ENCODE results near the gene SPON1.
"Not testable (repeated sequence)": the region's sequence is repeated elsewhere in the genome, so short reads cannot be mapped to it uniquely, and the experiment has no call there.

Gene SPON1

DNA sequence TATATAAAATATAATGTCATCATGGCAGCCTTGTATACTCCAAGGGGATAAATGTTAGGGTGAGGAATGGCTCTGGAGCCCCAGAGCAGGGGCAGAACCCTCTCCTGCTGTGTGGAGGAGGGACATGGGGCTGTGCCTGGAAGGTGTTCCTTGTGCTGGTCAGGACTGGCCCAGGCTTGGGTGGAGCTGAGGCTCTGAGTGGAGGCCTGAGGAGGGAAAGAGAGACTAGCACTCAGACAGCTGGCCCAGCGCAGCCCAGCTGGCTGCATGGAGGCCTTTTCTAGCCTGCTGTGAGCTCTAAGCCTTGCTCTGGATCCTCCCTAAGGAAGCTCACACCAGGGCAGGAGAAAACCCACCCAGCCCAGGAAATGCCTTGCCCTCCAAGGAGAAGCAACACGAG, 282.9 kb downstream of the SPON1 start:
- H3K4me1 Mint-ChIP-seq (ENCODE audit: low read depth), result peaks cover 16% of the 10 kb centered on the region
- no peak for DNase-seq (ENCODE audit: low spot score)
- no peak overlapping the region for H3K4me3 Mint-ChIP-seq
- H3K27ac Mint-ChIP-seq, result no peak overlapping the region
- no peaks in the 10 kb centered on the region for H3K9me3 Mint-ChIP-seq
- H3K36me3 Mint-ChIP-seq (ENCODE audit: low read depth), result no peaks in the 10 kb centered on the region
- peaks cover 26% of the 10 kb centered on the region for H3K27me3 Mint-ChIP-seq (ENCODE audit: low read depth)

DNA sequence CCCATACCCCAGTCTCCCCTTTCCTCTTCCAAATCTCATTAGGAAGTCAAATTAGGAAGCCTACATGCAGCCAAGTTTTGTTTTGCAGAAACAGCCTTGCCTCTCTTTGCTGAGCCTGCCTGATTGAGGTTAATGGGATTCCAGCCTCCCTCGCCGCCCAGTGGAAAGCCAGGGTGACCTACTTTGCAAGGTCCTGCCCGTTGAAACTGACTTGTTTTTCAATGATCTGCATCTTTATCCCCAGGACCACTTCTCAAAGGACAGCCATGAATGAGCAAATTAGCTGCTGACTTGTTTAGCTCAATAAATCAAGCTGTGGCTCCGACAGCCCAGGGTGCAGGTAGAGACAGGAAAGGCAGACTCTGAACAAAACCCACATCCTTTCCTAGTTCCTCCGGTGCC, 286.1 kb downstream of the SPON1 start:
- no peaks in the 10 kb centered on the region for H3K36me3 Mint-ChIP-seq (ENCODE audit: low read depth)

DNA sequence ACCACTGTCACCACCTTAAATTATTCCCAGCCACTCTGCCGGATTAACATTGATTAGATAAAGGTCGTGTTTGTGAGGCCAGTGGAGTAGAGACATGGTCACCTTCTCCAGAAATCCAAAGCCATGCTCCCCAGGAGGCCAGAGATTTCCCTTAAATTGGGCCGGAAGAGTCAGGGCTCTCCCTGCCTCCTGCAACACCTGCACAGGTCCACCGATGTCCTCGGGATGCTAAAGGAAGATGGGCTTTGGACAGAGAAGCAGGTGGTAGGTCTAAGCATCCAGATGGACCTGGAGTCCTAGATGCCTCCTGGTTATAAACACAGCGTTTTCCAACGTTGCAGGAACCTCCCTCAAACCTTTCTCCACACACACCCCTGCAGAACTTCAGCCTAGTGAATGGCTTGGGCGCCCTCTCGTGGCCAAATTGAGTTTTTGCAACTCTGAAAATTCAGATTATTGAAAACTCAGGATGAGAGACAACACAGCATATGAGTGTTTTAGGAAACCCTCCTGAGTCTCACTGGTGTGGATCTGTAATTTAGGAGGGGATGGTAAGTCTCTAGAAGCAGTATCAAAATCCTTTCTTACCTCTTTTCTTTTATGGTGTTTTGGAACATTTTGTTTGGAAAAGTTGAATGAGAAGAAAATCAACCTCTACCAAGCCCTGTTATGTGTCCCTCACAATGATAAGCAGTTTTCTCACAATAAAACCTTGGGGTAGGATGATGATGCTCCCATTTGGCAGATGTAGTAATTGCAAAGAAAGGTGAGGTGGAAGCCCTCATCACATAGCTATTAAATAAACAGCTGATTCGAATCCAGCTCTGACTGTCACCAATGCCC, 286.8 kb downstream of the SPON1 start:
- peaks cover 31% of the 10 kb centered on the region for H3K27me3 Mint-ChIP-seq (ENCODE audit: low read depth)
- peaks cover 16% of the 10 kb centered on the region for H3K4me1 Mint-ChIP-seq (ENCODE audit: low read depth)
- no peaks in the 10 kb centered on the region for H3K36me3 Mint-ChIP-seq (ENCODE audit: low read depth)
- no peaks in the 10 kb centered on the region for H3K9me3 Mint-ChIP-seq
- peak overlapping the region; percentile 39 for H3K4me3 Mint-ChIP-seq
- peak; percentile 48 for DNase-seq (ENCODE audit: low spot score)
- no peak overlapping the region for H3K27ac Mint-ChIP-seq

More for the DNA sequence above, 286.1 kb downstream of the SPON1 start:
- H3K9me3 Mint-ChIP-seq, result no peaks in the 10 kb centered on the region
- peak overlapping the region; percentile 39 for H3K4me3 Mint-ChIP-seq
- DNase-seq (ENCODE audit: low spot score), result no peak
- peaks cover 33% of the 10 kb centered on the region for H3K27me3 Mint-ChIP-seq (ENCODE audit: low read depth)
- peaks cover 16% of the 10 kb centered on the region for H3K4me1 Mint-ChIP-seq (ENCODE audit: low read depth)
- no peak overlapping the region for H3K27ac Mint-ChIP-seq

- Mint-ChIP-seq H3K4me3 (no peak overlapping the region), H3K9me3 (no peaks in the 10 kb centered on the region), H3K4me1 (ENCODE audit: low read depth) (peaks cover 16% of the 10 kb centered on the region), H3K27me3 (ENCODE audit: low read depth) (peaks cover 23% of the 10 kb centered on the region), H3K36me3 (ENCODE audit: low read depth) (no peaks in the 10 kb centered on the region), H3K27ac (no peak overlapping the region)
- no peak for DNase-seq (ENCODE audit: low spot score)
Measured at GRCh38 chr11:14251754-14252153, 289.2 kb downstream of the SPON1 start.

- Mint-ChIP-seq H3K27me3 (ENCODE audit: low read depth) (peaks cover 23% of the 10 kb centered on the region), H3K4me1 (ENCODE audit: low read depth) (peaks cover 16% of the 10 kb centered on the region)
- H3K36me3 Mint-ChIP-seq (ENCODE audit: low read depth); H3K27ac Mint-ChIP-seq; DNase-seq (ENCODE audit: low spot score); H3K4me3 Mint-ChIP-seq; H3K9me3 Mint-ChIP-seq: not testable (repeated sequence)
Measured at GRCh38 chr11:14252501-14252900, 290.0 kb downstream of the SPON1 start.

GRCh38 chr11:14253421-14253820, 290.9 kb downstream of the SPON1 start:
- Mint-ChIP-seq H3K27ac (no peak overlapping the region), H3K27me3 (ENCODE audit: low read depth) (peaks cover 16% of the 10 kb centered on the region), H3K4me1 (ENCODE audit: low read depth) (peaks cover 9% of the 10 kb centered on the region), H3K4me3 (no peak overlapping the region), H3K36me3 (ENCODE audit: low read depth) (no peaks in the 10 kb centered on the region), H3K9me3 (no peaks in the 10 kb centered on the region)
- no peak for DNase-seq (ENCODE audit: low spot score)

DNA sequence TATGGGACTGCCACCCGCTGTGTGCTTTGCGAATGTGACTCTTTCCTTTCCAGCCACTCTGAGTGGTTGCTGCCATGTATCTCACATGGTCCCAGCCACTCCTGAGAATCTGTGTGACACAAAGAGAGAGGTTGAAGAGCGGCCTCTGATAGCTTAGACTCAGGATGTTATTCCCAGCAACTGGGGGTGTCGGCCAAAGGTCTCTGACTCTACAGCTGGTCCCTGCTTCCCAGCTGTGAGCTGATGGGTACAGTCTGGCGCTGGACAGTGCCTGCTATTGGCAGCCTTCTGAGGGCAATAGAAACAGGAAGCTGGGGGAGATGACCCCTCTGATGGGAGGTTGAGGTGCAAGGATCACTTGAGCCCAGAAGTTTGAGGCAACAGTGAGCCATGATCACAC, 291.3 kb downstream of the SPON1 start:
- Mint-ChIP-seq H3K4me3 (no peak overlapping the region), H3K36me3 (ENCODE audit: low read depth) (no peaks in the 10 kb centered on the region), H3K9me3 (no peaks in the 10 kb centered on the region), H3K27me3 (ENCODE audit: low read depth) (peaks cover 12% of the 10 kb centered on the region), H3K27ac (no peak overlapping the region), H3K4me1 (ENCODE audit: low read depth) (peaks cover 5% of the 10 kb centered on the region)
- no peak for DNase-seq (ENCODE audit: low spot score)

- DNase-seq (ENCODE audit: low spot score), result no peak
- H3K4me3 Mint-ChIP-seq, result no peak overlapping the region
Measured at GRCh38 chr11:14254533-14255237, 292.2 kb downstream of the SPON1 start.

GRCh38 chr11:14255238-14255534, 292.7 kb downstream of the SPON1 start:
- no peak for DNase-seq (ENCODE audit: low spot score)
- Mint-ChIP-seq H3K4me3 (no peak overlapping the region), H3K4me1 (ENCODE audit: low read depth) (no peaks in the 10 kb centered on the region), H3K27me3 (ENCODE audit: low read depth) (peaks cover 12% of the 10 kb centered on the region), H3K36me3 (ENCODE audit: low read depth) (no peaks in the 10 kb centered on the region), H3K27ac (no peak overlapping the region), H3K9me3 (no peaks in the 10 kb centered on the region)

More at GRCh38 chr11:14254533-14255237, 292.2 kb downstream of the SPON1 start:
- no peaks in the 10 kb centered on the region for H3K4me1 Mint-ChIP-seq (ENCODE audit: low read depth)
- peaks cover 12% of the 10 kb centered on the region for H3K27me3 Mint-ChIP-seq (ENCODE audit: low read depth)
- H3K27ac Mint-ChIP-seq, result no peak overlapping the region
- no peaks in the 10 kb centered on the region for H3K9me3 Mint-ChIP-seq
- H3K36me3 Mint-ChIP-seq (ENCODE audit: low read depth), result no peaks in the 10 kb centered on the region

GRCh38 chr11:14258221-14258935, 295.9 kb downstream of the SPON1 start:
- no peaks in the 10 kb centered on the region for H3K4me1 Mint-ChIP-seq (ENCODE audit: low read depth)

DNA sequence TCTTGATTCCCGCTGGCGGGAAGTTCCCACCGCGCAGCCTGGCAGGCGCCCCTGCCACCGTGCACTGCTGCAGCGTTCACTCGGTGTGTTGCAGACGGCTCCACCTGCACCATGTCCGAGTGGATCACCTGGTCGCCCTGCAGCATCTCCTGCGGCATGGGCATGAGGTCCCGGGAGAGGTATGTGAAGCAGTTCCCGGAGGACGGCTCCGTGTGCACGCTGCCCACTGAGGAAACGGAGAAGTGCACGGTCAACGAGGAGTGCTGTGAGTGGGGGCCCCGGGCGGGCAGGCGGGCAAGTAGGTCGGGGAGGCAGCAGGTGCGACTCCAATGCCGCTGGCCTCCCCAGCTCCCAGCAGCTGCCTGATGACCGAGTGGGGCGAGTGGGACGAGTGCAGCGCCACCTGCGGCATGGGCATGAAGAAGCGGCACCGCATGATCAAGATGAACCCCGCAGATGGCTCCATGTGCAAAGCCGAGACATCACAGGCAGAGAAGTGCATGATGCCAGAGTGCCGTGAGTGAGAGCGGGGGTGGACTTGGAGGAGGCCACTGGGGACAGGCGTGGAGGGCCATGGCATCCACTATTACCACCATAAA, 296.8 kb downstream of the SPON1 start:
- no peaks in the 10 kb centered on the region for H3K9me3 Mint-ChIP-seq
- no peak overlapping the region for H3K27ac Mint-ChIP-seq
- peaks cover 3% of the 10 kb centered on the region for H3K27me3 Mint-ChIP-seq (ENCODE audit: low read depth)
- H3K36me3 Mint-ChIP-seq (ENCODE audit: low read depth), result no peaks in the 10 kb centered on the region
- no peaks in the 10 kb centered on the region for H3K4me1 Mint-ChIP-seq (ENCODE audit: low read depth)
- H3K4me3 Mint-ChIP-seq, result no peak overlapping the region
- no peak for DNase-seq (ENCODE audit: low spot score)

More at GRCh38 chr11:14258221-14258935, 295.9 kb downstream of the SPON1 start:
- Mint-ChIP-seq H3K9me3 (no peaks in the 10 kb centered on the region), H3K4me3 (no peak overlapping the region), H3K36me3 (ENCODE audit: low read depth) (no peaks in the 10 kb centered on the region), H3K27me3 (ENCODE audit: low read depth) (peaks cover 3% of the 10 kb centered on the region), H3K27ac (no peak overlapping the region)
- no peak for DNase-seq (ENCODE audit: low spot score)

DNA sequence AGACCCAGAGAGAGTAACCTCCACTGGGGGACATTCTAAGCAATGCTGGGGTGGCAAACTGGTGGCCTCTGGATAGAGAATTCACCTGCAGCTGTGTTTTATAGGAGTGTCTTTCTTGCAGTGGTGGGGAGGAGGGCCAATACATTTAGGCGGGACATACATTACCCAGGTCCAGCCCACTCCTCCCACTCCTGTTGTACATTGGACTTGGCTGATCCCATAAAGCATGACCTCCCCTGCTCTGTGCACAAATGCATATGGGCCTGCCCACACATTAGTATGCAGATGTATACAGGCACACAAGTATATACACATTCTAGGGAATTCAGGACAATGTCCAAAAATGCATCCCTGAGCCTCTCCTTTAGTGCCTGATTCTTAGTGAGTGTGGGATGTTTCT, 297.4 kb downstream of the SPON1 start:
- Mint-ChIP-seq H3K4me1 (ENCODE audit: low read depth) (no peaks in the 10 kb centered on the region), H3K36me3 (ENCODE audit: low read depth) (peaks cover 2% of the 10 kb centered on the region), H3K9me3 (no peaks in the 10 kb centered on the region), H3K4me3 (no peak overlapping the region), H3K27ac (no peak overlapping the region), H3K27me3 (ENCODE audit: low read depth) (peaks cover 3% of the 10 kb centered on the region)
- no peak for DNase-seq (ENCODE audit: low spot score)

DNA sequence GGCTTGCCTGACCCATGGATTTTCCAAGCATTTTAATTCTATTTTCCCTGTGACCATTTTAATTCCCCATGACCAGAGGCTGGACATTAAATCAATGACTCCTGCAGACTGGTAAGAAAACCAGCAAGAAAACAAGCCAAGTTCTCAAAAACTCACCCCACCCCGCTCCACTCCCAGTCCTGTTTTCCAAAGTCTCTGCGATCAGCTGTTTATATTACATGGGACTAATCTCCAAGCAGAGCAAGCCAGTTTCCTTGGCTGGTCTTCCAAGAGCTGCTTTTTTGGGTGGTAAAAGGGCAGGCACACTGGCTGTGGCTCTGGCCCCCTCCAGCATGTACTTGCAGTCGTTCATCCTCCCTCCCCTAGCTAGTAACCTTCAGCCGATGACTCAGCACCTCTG, 298.5 kb downstream of the SPON1 start:
- H3K27me3 Mint-ChIP-seq (ENCODE audit: low read depth), result peaks cover 3% of the 10 kb centered on the region
- no peaks in the 10 kb centered on the region for H3K9me3 Mint-ChIP-seq
- H3K4me3 Mint-ChIP-seq, result no peak overlapping the region
- H3K36me3 Mint-ChIP-seq (ENCODE audit: low read depth), result peaks cover 12% of the 10 kb centered on the region
- no peaks in the 10 kb centered on the region for H3K4me1 Mint-ChIP-seq (ENCODE audit: low read depth)
- H3K27ac Mint-ChIP-seq, result no peak overlapping the region
- DNase-seq (ENCODE audit: low spot score), result no peak

Data from T-helper 2 cell treated with Interferon-gamma antibody and Interleukin-4, amounts not matched to agents 5 μg/mL and 100 μg/mL, for 36 hours (primary cell).